GM12878 (cell line): ENCODE measurements around the gene NDUFB7. TPM values are rescaled to one million over a fixed set of nuclear protein-coding genes. Genes with fewer than 3 reads are reported as not detected.

ENCODE experiments used
- BACH1 ChIP-seq: fragments of 450-650 bp; IDR thresholded peaks from 2 replicates; pipeline ENCODE4 v1.6.1; 2017; ENCODE audit warnings: mild to moderate bottlenecking, borderline replicate concordance
- BRCA1 ChIP-seq: IDR thresholded peaks from 2 replicates; pipeline ENCODE4 v1.6.1; 2011; ENCODE audit warnings: low read depth, low read length, improper control_type of control experiment
- CHD1 ChIP-seq: IDR thresholded peaks from 2 replicates; pipeline ENCODE4 v1.6.1; 2012; ENCODE audit warnings: low read depth, low read length, improper control_type of control experiment
- CTCF ChIP-seq, 3 experiments: IDR thresholded peaks in 2 of 3; conservative IDR thresholded peaks in 1 of 3; 2 replicates each; pipeline ENCODE4 v1.5.1; 2011; ENCODE audit warnings: low read depth in 3 of 3, low read length in 3 of 3, mild to moderate bottlenecking in 3 of 3, control low read depth in 2 of 3, moderate library complexity in 2 of 3, inconsistent platforms in 1 of 3, mixed read lengths in 1 of 3; ENCODE audit not compliant: control insufficient read depth in 2 of 3, insufficient read depth in 1 of 3; ENCODE audit errors: extremely low read depth in 1 of 3
- DPF2 ChIP-seq: fragments of 450-650 bp; IDR thresholded peaks from 2 replicates; pipeline ENCODE4 v1.6.1; 2017; ENCODE audit warnings: mild to moderate bottlenecking
- ETV6 ChIP-seq, 2 experiments: fragments of 450-650 bp in 1 of 2; IDR thresholded peaks in 1 of 2; conservative IDR thresholded peaks in 1 of 2; 2 replicates each; pipeline ENCODE4 v1.6.1; 2014; ENCODE audit warnings: antibody characterized with exemption in 1 of 2, borderline replicate concordance in 1 of 2, low read depth in 1 of 2, mild to moderate bottlenecking in 1 of 2, moderate library complexity in 1 of 2
- FOXM1 ChIP-seq: IDR thresholded peaks from 2 replicates; pipeline ENCODE4 v1.6.1; 2012; ENCODE audit warnings: low read depth, mild to moderate bottlenecking, inconsistent platforms, low read length, moderate library complexity
- HDAC6 ChIP-seq: fragments of 200-600 bp; sonication (generic); IDR thresholded peaks from one replicate; pipeline ENCODE4 v1.8.0; 2017; ENCODE audit warnings: antibody characterized with exemption; ENCODE audit not compliant: unreplicated experiment
- IRF4 ChIP-seq: IDR thresholded peaks from 2 replicates; pipeline ENCODE4 v1.6.1; 2011; ENCODE audit warnings: low read depth, low read length
- LARP7 ChIP-seq: fragments of 450-650 bp; IDR thresholded peaks from 2 replicates; pipeline ENCODE4 v1.6.1; 2017; ENCODE audit warnings: mild to moderate bottlenecking
- MTA2 ChIP-seq: fragments of 450-650 bp; IDR thresholded peaks from 2 replicates; pipeline ENCODE4 v1.6.1; 2016; ENCODE audit warnings: low read depth, mild to moderate bottlenecking, moderate library complexity
- NR2F1 ChIP-seq: fragments of 450-650 bp; conservative IDR thresholded peaks from 2 replicates; pipeline ENCODE4 v1.6.1; 2017; ENCODE audit warnings: mild to moderate bottlenecking
- RAD21 ChIP-seq: IDR thresholded peaks from 2 replicates; pipeline ENCODE4 v1.6.1; 2011; ENCODE audit warnings: mild to moderate bottlenecking, low read depth, low read length, moderate library complexity; ENCODE audit not compliant: insufficient read depth
- RB1 ChIP-seq: fragments of 450-650 bp; formaldehyde crosslinking; IDR thresholded peaks from 2 replicates; pipeline ENCODE4 v1.6.1; 2017; ENCODE audit warnings: mild to moderate bottlenecking, borderline replicate concordance
- SMC3 ChIP-seq: IDR thresholded peaks from 2 replicates; pipeline ENCODE4 v1.6.1; 2011; ENCODE audit warnings: low read length, improper control_type of control experiment, borderline replicate concordance
- TARDBP ChIP-seq: IDR thresholded peaks from 2 replicates; pipeline ENCODE4 v1.6.1; 2016; ENCODE audit warnings: borderline replicate concordance
- TCF12 ChIP-seq: IDR thresholded peaks from 2 replicates; pipeline ENCODE4 v1.6.1; 2011; ENCODE audit warnings: low read depth, mild to moderate bottlenecking, low read length
- ZNF592 ChIP-seq: fragments of 450-650 bp; IDR thresholded peaks from 2 replicates; pipeline ENCODE4 v1.6.1; 2017; ENCODE audit warnings: mild to moderate bottlenecking, moderate library complexity
- polyA plus RNA-seq, 11 experiments: library from polyadenylated mRNA; depleted of rRNA in 4 of 11; unstranded in 6 of 11; stranded (reverse) in 5 of 11; fragments of >200 nt; fragmentation: Nextera tagmentation in 4 of 11; fragmentation: Illumina TruSeq in 1 of 11; extraction: Ambion mirVana in 4 of 11; extraction: Trizol in 1 of 11; gene quantifications; 1 replicate in 1 of 11; 2 replicates in 10 of 11; pipeline versions ENCODE4 v1.2.1 to v1.2.3, GENCODE V29; 2011 to 2016; ENCODE audit warnings: inconsistent platforms in 2 of 11, missing spikeins in 2 of 11, low read depth in 1 of 11
- total RNA-seq, 4 experiments: library from RNA; depleted of rRNA in 3 of 4; stranded (reverse); fragments of >200 nt in 3 of 4; fragmentation: Illumina TruSeq in 1 of 4; extraction: Trizol in 1 of 4; gene quantifications; 2 replicates each; pipeline versions ENCODE4 v1.2.1 to v1.2.3, GENCODE V29; 2013 to 2021
- TF ChIP-seq, protein P1 (sequence below): fragments of 450-650 bp; IDR thresholded peaks from 2 replicates; pipeline ENCODE4 v1.6.1; 2016; ENCODE audit warnings: mild to moderate bottlenecking

NDUFB7 gene
- total and polyA plus RNA-seq, 10 of the 15 experiments (the other 5 are each of a cell fraction or from before 2014, with no cell fraction given) = 14.6 to 480 (median 182) TPM

DNA sequence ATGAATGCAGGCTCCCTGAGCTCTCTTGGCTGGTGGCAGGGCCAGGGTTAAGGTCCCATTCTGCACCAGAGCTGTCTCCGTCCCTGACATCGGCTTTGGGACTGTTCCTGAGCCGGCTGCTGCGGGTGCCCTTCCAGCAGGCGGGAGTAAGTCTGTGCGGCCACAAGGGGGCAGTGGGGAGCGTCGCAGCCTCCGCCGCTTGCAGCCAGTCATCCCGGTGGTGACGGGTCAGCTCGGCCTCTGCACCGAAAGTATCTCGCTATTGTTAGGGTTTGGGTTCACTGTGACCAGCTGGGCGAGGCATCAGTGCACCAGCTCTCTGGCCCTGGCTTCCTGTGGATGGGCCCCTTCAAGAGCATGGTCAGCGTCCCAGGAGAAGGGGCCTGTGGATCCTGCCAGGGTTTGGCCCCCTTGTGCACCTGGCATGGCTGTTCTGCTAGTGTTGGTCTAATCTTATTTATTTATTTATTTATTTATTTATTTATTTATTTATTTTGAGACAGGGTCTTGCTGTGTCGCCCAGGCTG lies 15.1 kb downstream of the NDUFB7 start (continued):
- 0 out of 2 replicates have a peak, but pooled peaks have one; percentile 41 for TF ChIP-seq DPF2
- TF ChIP-seq BACH1 = 0 out of 2 replicates have a peak, but pooled peaks have one; percentile 13
- TF ChIP-seq, protein P1, sequence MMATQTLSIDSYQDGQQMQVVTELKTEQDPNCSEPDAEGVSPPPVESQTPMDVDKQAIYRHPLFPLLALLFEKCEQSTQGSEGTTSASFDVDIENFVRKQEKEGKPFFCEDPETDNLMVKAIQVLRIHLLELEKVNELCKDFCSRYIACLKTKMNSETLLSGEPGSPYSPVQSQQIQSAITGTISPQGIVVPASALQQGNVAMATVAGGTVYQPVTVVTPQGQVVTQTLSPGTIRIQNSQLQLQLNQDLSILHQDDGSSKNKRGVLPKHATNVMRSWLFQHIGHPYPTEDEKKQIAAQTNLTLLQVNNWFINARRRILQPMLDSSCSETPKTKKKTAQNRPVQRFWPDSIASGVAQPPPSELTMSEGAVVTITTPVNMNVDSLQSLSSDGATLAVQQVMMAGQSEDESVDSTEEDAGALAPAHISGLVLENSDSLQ = peak; percentile 57; the same call in 1 of the 2 replicates
- TF ChIP-seq NR2F1 = peak; percentile 49; the same call in 1 of the 2 replicates
- TF ChIP-seq ZNF592 = no peak
- TF ChIP-seq RB1 = peak; percentile 56; the same call in 1 of the 2 replicates
- TF ChIP-seq RAD21 = peak; percentile 48
- 0 out of 4 replicates have a peak, but pooled peaks of 1 of the 2 experiments have one; percentile 11 for TF ChIP-seq ETV6 (conservative IDR thresholded peaks at IDR 0.05 in 1 of 2, IDR thresholded peaks at IDR 0.05 in 1 of 2; ENCODE audit: borderline replicate concordance in 1 of 2, low read depth in 1 of 2)
- TF ChIP-seq TCF12 = 0 out of 2 replicates have a peak, but pooled peaks have one; percentile 48
- no peak for TF ChIP-seq CHD1
- no peak for TF ChIP-seq TARDBP
- TF ChIP-seq CTCF (IDR thresholded peaks at IDR 0.05 in 2 of 3, conservative IDR thresholded peaks at IDR 0.05 in 1 of 3; ENCODE audit: control insufficient read depth in 2 of 3, extremely low read depth in 1 of 3, insufficient read depth in 1 of 3, low read depth in 3 of 3, low read length in 3 of 3) = peak; percentile 90 to 98 (median 97)
- TF ChIP-seq FOXM1 = no peak
- no peak for TF ChIP-seq BRCA1
- TF ChIP-seq LARP7 = peak; percentile 69
- no peak for TF ChIP-seq HDAC6
- peak; percentile 78 for TF ChIP-seq SMC3
- no peak for TF ChIP-seq MTA2
- TF ChIP-seq IRF4 = peak; percentile 62; the same call in 1 of the 2 replicates
